Midbrain (tissue), 1 donor: ENCODE data around the gene GAS7.
"Not testable (repeated sequence)": the region's sequence is repeated elsewhere in the genome, so short reads cannot be mapped to it uniquely, and the experiment has no call there.

Source experiments
- DNase-seq: peaks from one replicate; lab custom pipeline; 2025; lab: John Stamatoyannopoulos, UW

Gene GAS7

GRCh38 chr17:10021272-10021984 lies 177.0 kb downstream of the GAS7 start:
- no peak for DNase-seq

- DNase-seq: no peak
These were observed 178.4 kb downstream of the GAS7 start for GRCh38 chr17:10019941-10020451.

- peak; percentile 22 for DNase-seq
These were observed 179.9 kb downstream of the GAS7 start for GRCh38 chr17:10018461-10018891.

- DNase-seq: not testable (repeated sequence)
These were observed 181.3 kb downstream of the GAS7 start for GRCh38 chr17:10016958-10017570.

GRCh38 chr17:10013365-10014112 lies 184.9 kb downstream of the GAS7 start:
- DNase-seq: no peak

GRCh38 chr17:10010752-10011151 lies 187.7 kb downstream of the GAS7 start:
- DNase-seq: no peak

- no peak for DNase-seq
These were observed 194.7 kb downstream of the GAS7 start for GRCh38 chr17:10003705-10004104.

GRCh38 chr17:10002567-10003360 lies 195.6 kb downstream of the GAS7 start:
- not testable (repeated sequence) for DNase-seq

- DNase-seq: no peak
These were observed 197.0 kb downstream of the GAS7 start for GRCh38 chr17:10001306-10001873.

GRCh38 chr17:9999919-10000695 lies 198.3 kb downstream of the GAS7 start:
- no peak for DNase-seq

- no peak for DNase-seq
These were observed 200.3 kb downstream of the GAS7 start for GRCh38 chr17:9998060-9998459.

GRCh38 chr17:9994761-9995160 lies 203.6 kb downstream of the GAS7 start:
- DNase-seq: no peak

- no peak for DNase-seq
These were observed 206.6 kb downstream of the GAS7 start for GRCh38 chr17:9991796-9992195.

- DNase-seq: no peak
These were observed 207.1 kb downstream of the GAS7 start for GRCh38 chr17:9991351-9991750.

- peak; percentile 23 for DNase-seq
These were observed 210.4 kb downstream of the GAS7 start for GRCh38 chr17:9987779-9988585.

- peak; percentile 22 for DNase-seq
These were observed 211.5 kb downstream of the GAS7 start for GRCh38 chr17:9986754-9987382.

- no peak for DNase-seq
These were observed 212.8 kb downstream of the GAS7 start for GRCh38 chr17:9985646-9986045.

- DNase-seq: no peak
These were observed 213.6 kb downstream of the GAS7 start for GRCh38 chr17:9984768-9985167.

- no peak for DNase-seq
These were observed 216.2 kb downstream of the GAS7 start for GRCh38 chr17:9982159-9982558.
